Cardiac muscle cell (in vitro differentiated cells and primary cell): ENCODE measurements around the gene ERC2. TPM values are rescaled to one million over a fixed set of nuclear protein-coding genes. Genes with fewer than 3 reads are reported as not detected.

Experiments used
- DNase-seq, 2 donors: peaks; one replicate each; pipeline versions ENCODE4 v3.0.0 to v3.0.0-alpha.2; 2010 to 2017; ENCODE audit warnings: low read depth in 1 of 2, low spot score in 1 of 2
- H3K27ac ChIP-seq: fragments of 200-600 bp; sonication (generic); 2 replicates; pipeline ENCODE4 v1.5.1; 2016
- H3K27me3 ChIP-seq: fragments of 200-600 bp; sonication (generic); 2 replicates; pipeline ENCODE4 v1.6.0; 2016; ENCODE audit warnings: control low read depth
- H3K36me3 ChIP-seq: fragments of 200-600 bp; sonication (generic); 2 replicates; pipeline ENCODE4 v1.5.1; 2016; ENCODE audit warnings: control low read depth
- H3K4me1 ChIP-seq: fragments of 200-600 bp; sonication (generic); 2 replicates; pipeline ENCODE4 v1.8.1; 2017; ENCODE audit warnings: low read depth, mild to moderate bottlenecking, mixed run types
- H3K4me3 ChIP-seq: fragments of 200-600 bp; sonication (generic); 2 replicates; pipeline ENCODE4 v1.5.1; 2016; ENCODE audit warnings: mild to moderate bottlenecking
- H3K9me3 ChIP-seq: fragments of 200-600 bp; sonication (generic); 2 replicates; pipeline ENCODE4 v1.5.1; 2017; ENCODE audit warnings: low read depth, mild to moderate bottlenecking, control low read depth
- CTCF ChIP-seq: IDR thresholded peaks from 2 replicates; pipeline ENCODE4 v1.5.1; 2012; ENCODE audit warnings: low read depth, mild to moderate bottlenecking, low read length
- polyA plus RNA-seq: library from polyadenylated mRNA; unstranded; fragments of >200 nt; fragmentation: Nextera tagmentation; extraction: Ambion mirVana; gene quantifications from 2 replicates; pipeline ENCODE4 v1.2.1, GENCODE V29; 2016
- total RNA-seq: library from RNA; depleted of rRNA; stranded (reverse); fragments of >200 nt; gene quantifications from 2 replicates; pipeline ENCODE4 v1.2.3, GENCODE V29; 2016

ERC2 gene
- total and polyA plus RNA-seq, 2 experiments from 2014 or later, result 18.1 to 29.0 TPM

DNA sequence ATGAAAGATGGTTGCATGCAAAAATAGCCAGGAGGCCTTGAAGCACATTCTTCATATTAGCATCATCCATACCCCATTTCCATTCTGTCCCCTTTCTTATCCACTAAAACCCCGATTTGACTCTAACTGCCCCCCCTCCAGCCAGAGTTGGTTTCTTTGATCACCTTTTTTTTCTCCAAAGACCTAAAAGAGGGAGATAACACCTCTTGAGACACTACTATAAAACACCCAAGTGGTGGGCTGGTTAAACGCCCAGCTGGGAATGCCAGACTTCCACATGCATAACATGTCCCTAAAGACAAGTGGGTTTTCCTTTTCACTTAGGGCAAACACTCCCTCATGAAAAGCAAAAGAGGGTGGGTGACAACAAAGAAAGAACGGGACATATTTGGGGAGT, 847.2 kb downstream of the ERC2 start:
- H3K4me1 ChIP-seq, result peaks cover 31% of the 10 kb centered on the region
- no peak overlapping the region for H3K27ac ChIP-seq
- H3K9me3 ChIP-seq, result no peaks in the 10 kb centered on the region
- no peak overlapping the region for H3K4me3 ChIP-seq
- H3K36me3 ChIP-seq, result no peaks in the 10 kb centered on the region
- TF ChIP-seq CTCF, result no peak
- no peaks in the 10 kb centered on the region for H3K27me3 ChIP-seq
- no peak for DNase-seq

- Histone ChIP-seq H3K36me3 (no peaks in the 10 kb centered on the region), H3K4me1 (peaks cover 33% of the 10 kb centered on the region), H3K9me3 (no peaks in the 10 kb centered on the region), H3K4me3 (no peak overlapping the region), H3K27ac (peak overlapping the region; percentile 46), H3K27me3 (no peaks in the 10 kb centered on the region)
- TF ChIP-seq CTCF, result no peak
- no peak for DNase-seq
These were observed 847.8 kb downstream of the ERC2 start for GRCh38 chr3:55620351-55621025.

- H3K4me1 ChIP-seq, result peaks cover 45% of the 10 kb centered on the region
- DNase-seq, result no peak
- no peaks in the 10 kb centered on the region for H3K36me3 ChIP-seq
- no peaks in the 10 kb centered on the region for H3K27me3 ChIP-seq
- H3K9me3 ChIP-seq, result no peaks in the 10 kb centered on the region
- H3K27ac ChIP-seq, result no peak overlapping the region
- H3K4me3 ChIP-seq, result no peak overlapping the region
- TF ChIP-seq CTCF, result no peak
These were observed 849.0 kb downstream of the ERC2 start for GRCh38 chr3:55619046-55619808.

- H3K36me3 ChIP-seq, result no peaks in the 10 kb centered on the region
- no peaks in the 10 kb centered on the region for H3K27me3 ChIP-seq
- DNase-seq, result no peak
- H3K4me3 ChIP-seq, result no peak overlapping the region
- peaks cover 50% of the 10 kb centered on the region for H3K4me1 ChIP-seq
- H3K27ac ChIP-seq, result peak overlapping the region; percentile 32
- no peak for TF ChIP-seq CTCF
- no peaks in the 10 kb centered on the region for H3K9me3 ChIP-seq
These were observed 850.9 kb downstream of the ERC2 start for GRCh38 chr3:55617385-55617784.

- H3K4me1 ChIP-seq, result peaks cover 55% of the 10 kb centered on the region
- H3K27ac ChIP-seq, result peak overlapping the region; percentile 32
- TF ChIP-seq CTCF, result no peak
- H3K4me3 ChIP-seq, result no peak overlapping the region
- no peaks in the 10 kb centered on the region for H3K27me3 ChIP-seq
- H3K36me3 ChIP-seq, result no peaks in the 10 kb centered on the region
- H3K9me3 ChIP-seq, result no peaks in the 10 kb centered on the region
- no peak for DNase-seq
These were observed 851.5 kb downstream of the ERC2 start for GRCh38 chr3:55616803-55617202.
